GM12801 (cell line): ENCODE results near the gene IRF7.

Experiments used
- TF ChIP-seq, protein P1 (sequence below): IDR thresholded peaks from one replicate; pipeline ENCODE4 v1.5.1; 2011; ENCODE audit warnings: control low read depth; ENCODE audit not compliant: insufficient read length; ENCODE audit errors: extremely low read depth

The IRF7 gene

DNA sequence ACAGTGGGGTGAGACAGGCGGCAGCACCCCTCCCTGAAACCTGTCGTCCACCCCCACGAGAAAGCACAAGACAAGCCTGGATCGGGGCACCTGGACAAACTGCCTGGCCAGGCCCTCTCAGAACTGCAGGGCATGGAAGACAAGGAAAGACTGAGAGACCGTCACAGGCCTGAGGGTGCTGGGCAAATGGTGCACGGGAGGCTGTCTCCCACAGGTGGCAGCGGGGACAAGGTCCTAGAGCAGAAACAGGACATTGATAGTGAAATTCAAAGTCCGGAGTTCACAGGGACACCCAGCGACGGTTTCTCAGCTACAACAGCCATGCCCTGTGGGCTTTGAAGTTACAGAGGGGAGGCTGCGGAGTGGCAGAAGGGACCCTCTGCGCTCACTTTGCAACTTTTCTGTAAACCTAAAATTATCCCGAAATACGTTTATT is 42.0 kb upstream of the IRF7 start:
- TF ChIP-seq, protein P1, sequence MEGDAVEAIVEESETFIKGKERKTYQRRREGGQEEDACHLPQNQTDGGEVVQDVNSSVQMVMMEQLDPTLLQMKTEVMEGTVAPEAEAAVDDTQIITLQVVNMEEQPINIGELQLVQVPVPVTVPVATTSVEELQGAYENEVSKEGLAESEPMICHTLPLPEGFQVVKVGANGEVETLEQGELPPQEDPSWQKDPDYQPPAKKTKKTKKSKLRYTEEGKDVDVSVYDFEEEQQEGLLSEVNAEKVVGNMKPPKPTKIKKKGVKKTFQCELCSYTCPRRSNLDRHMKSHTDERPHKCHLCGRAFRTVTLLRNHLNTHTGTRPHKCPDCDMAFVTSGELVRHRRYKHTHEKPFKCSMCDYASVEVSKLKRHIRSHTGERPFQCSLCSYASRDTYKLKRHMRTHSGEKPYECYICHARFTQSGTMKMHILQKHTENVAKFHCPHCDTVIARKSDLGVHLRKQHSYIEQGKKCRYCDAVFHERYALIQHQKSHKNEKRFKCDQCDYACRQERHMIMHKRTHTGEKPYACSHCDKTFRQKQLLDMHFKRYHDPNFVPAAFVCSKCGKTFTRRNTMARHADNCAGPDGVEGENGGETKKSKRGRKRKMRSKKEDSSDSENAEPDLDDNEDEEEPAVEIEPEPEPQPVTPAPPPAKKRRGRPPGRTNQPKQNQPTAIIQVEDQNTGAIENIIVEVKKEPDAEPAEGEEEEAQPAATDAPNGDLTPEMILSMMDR, result no peak

DNA sequence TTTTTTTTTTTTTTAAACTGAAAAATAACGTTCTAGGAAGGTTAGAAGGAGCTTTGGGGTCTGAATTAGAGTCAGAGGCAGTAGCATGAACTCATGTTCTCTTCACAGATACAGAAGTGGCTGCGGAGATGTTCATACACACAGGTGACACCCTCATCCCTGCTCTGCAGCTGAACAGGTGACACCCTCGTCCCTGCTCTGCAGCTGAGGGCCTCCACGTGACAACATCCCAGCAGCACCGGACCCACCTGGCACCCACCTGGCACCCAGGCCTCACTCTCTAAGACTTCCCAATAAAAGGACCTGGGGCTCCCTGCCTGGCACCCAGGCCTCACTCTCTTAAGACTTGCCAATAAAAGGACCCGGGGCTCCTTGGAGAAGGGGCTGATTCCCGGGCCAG is 41.1 kb upstream of the IRF7 start:
- TF ChIP-seq, protein P1, result no peak

DNA sequence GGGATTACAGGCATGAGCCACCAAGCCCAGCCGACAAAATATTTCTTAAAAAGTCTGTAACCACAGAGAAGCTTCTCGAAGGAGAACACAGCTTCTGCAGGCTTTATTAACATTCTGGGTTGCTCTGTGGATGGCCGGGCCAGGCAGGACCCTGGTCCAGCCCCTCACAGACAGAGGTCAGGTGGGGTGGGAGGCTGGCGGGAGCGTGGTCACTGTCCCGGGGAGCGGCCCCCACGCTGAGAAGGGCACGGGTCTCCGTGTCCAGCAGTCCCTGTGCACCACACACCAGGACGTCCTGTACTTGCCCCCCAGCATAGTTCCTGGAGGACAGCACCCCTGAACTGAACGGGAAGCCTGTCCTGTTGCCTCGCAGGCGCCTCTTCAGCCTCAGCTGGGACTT is 40.7 kb upstream of the IRF7 start:
- TF ChIP-seq, protein P1, result no peak

DNA sequence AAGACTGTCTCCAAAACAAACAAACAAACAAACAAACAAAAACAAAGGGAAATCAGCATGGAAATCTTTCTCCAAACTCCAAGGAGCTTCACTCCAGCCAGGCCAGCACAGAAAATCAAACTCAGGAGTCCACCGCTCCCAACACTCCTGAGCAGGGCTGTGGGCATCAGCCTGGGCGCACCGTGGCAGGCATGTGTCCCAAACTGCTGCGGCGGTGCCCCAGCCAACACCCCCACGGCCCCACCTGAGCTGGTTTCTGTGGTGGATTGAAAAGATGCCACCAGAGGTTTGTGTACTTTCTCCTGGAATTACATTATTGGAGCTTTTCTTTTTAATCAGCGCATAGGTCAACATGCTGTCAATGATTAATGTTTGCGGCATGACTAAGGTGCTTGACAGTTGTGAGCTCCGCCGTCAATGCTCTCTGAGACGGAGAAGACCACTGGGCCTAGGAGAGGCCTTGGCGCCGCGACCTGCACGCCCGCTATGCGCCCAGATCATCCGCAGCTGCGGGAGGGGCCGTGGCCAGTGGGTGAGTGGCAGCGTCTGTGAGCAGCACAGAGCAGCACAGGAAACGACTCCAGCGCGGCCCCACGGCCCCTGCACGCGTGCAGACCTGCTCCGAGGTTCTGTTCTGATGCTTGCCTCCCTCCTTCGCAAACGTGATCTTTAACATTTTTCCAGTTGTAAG is 39.4 kb upstream of the IRF7 start:
- TF ChIP-seq, protein P1, result no peak

DNA sequence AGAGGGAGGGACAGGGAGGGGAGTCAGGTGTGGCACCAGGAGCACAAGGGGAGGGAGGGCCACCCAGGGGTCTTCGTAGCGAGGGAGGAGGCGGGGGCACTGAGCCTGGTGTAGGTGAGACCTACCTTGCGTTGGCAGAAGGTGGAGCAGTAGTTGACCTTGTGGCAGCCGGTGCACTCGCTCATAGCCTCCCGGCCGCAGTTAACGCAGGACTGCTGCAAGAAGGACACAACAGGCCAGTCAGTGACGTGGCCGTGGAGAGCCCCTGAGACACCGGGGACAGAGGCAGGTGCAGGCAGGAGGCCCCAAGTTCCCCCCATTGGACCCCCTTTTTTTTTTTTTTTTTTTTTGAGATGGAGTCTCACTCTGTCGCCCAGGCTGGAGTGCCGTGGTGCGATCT is 38.1 kb upstream of the IRF7 start:
- TF ChIP-seq, protein P1, result no peak

DNA sequence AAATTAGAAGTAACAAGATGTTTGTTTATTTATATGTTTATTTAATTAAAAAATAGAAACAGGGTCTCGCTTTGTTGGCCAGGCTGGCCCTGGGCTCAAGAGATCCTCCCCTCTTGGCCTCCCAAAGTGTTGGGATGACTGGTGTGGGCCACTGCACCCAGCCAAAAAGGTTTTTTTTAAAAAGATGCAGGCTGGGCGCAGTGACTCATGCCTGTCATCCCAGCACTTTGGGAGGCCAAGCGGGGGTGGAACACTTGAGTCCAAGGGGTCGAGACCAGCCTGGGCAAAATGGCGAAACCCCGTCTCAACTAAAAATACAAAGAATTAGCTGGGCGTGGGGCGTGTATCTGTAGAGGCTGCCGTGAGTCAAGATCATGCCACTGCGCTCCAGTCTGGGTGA is 34.7 kb upstream of the IRF7 start:
- TF ChIP-seq, protein P1, result no peak

DNA sequence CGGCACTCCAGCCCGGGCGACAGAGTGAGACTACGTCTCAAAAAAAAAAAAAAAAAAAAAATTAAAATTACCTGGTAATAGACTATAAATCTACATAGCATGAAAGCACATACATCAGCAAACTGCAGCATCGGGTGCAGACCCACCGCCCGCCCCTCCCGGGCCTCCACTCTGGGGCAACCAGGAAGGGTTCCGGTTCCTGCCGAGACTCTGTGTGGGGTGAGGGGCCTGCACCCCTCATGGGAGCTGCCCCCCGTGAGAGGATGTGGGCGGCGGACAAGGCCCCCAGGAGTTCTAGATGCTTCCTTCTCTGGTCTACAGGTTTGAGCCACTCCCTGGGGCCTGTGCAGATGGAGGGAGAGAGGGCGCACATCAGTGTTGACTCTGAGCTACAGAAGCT is 30.5 kb upstream of the IRF7 start:
- TF ChIP-seq, protein P1, result no peak
